NCI-H82 treated with DMSO at 0.1 percent for 48 hours (cell line): ENCODE results near the gene RAB43.
A peak's percentile ranks its signal among the peaks of the same experiment; 100 is the strongest.
"Not testable (repeated sequence)": the region's sequence is repeated elsewhere in the genome, so short reads cannot be mapped to it uniquely, and the experiment has no call there.

ENCODE experiments used
- DNase-seq: peaks from one replicate; lab custom pipeline; 2025; ENCODE audit not compliant: unreplicated experiment; lab: John Stamatoyannopoulos, UW

The RAB43 gene

GRCh38 chr3:129121792-129122411 is at the start of gene RAB43:
Gene RAB43, minus strand, starts transcription at chr3:129121804. Its CDS starts 315 bp downstream, at chr3:129121489.
- DNase-seq: peak; percentile 91

GRCh38 chr3:129166579-129167332 is 45.2 kb upstream of the RAB43 start:
- DNase-seq: no peak

- not testable (repeated sequence) for DNase-seq
Observed at GRCh38 chr3:129165594-129165993, 44.0 kb upstream of the RAB43 start.

GRCh38 chr3:129164500-129164899 is 42.9 kb upstream of the RAB43 start:
- no peak for DNase-seq

- DNase-seq: peak; percentile 84
Observed at GRCh38 chr3:129162729-129163579, 41.4 kb upstream of the RAB43 start.

GRCh38 chr3:129161860-129162271 is 40.3 kb upstream of the RAB43 start:
- DNase-seq: no peak

GRCh38 chr3:129160891-129161859 is 39.6 kb upstream of the RAB43 start, which contains the start of gene ISY1:
Gene ISY1, minus strand, starts transcription at chr3:129161063. Its CDS starts 88 bp downstream, at chr3:129160975.
- peak; percentile 96 for DNase-seq

- no peak for DNase-seq
Observed at GRCh38 chr3:129144786-129145185, 23.2 kb upstream of the RAB43 start.

- not testable (repeated sequence) for DNase-seq
Observed at GRCh38 chr3:129141011-129141410, 19.4 kb upstream of the RAB43 start.

- DNase-seq: no peak
Observed at GRCh38 chr3:129139911-129140310, 18.3 kb upstream of the RAB43 start.

GRCh38 chr3:129136275-129136674 is 14.7 kb upstream of the RAB43 start:
- not testable (repeated sequence) for DNase-seq

- no peak for DNase-seq
Observed at GRCh38 chr3:129132097-129132866, 10.7 kb upstream of the RAB43 start.

- DNase-seq: no peak
Observed at GRCh38 chr3:129131465-129132088, 10.0 kb upstream of the RAB43 start.

- no peak for DNase-seq
Observed at GRCh38 chr3:129130291-129130813, 8.7 kb upstream of the RAB43 start.

GRCh38 chr3:129128357-129129155 is 7.0 kb upstream of the RAB43 start:
- DNase-seq: no peak

GRCh38 chr3:129126726-129127280 is 5.2 kb upstream of the RAB43 start:
- DNase-seq: no peak

GRCh38 chr3:129123314-129124060 is 1.9 kb upstream of the RAB43 start:
- DNase-seq: no peak
